HepG2 (cell line): ENCODE measurements around the gene SGSH. TPM values are rescaled to one million over a fixed set of nuclear protein-coding genes. Genes with fewer than 3 reads are reported as not detected.

Source experiments
- NFKB2 ChIP-seq: sonication (generic); formaldehyde crosslinking; IDR thresholded peaks from 2 replicates; pipeline ENCODE4 v1.4.0; 2020; ENCODE audit warnings: missing genetic modification reagents, borderline replicate concordance
- POGZ ChIP-seq: sonication (generic); formaldehyde crosslinking; IDR thresholded peaks from 2 replicates; pipeline ENCODE4 v1.4.0; 2020; ENCODE audit warnings: mild to moderate bottlenecking, missing genetic modification reagents
- RXRB ChIP-seq: IDR thresholded peaks from 2 replicates; pipeline ENCODE4 v1.6.1; 2016; ENCODE audit warnings: borderline replicate concordance, missing genetic modification reagents, missing compliant biosample characterization
- SSRP1 ChIP-seq: IDR thresholded peaks from 2 replicates; pipeline ENCODE4 v1.6.1; 2016; ENCODE audit warnings: control low read depth
- polyA plus RNA-seq, 8 experiments: library from polyadenylated mRNA; depleted of rRNA in 3 of 8; stranded (reverse) in 7 of 8; unstranded in 1 of 8; fragments of >200 nt; fragmentation: Illumina TruSeq in 4 of 8; extraction: Trizol in 4 of 8; gene quantifications; 2 replicates each; pipeline versions ENCODE4 v1.2.1 to v1.2.3, GENCODE V29; 2011 to 2016; ENCODE audit warnings: low read depth in 4 of 8, missing spikeins in 1 of 8, mixed read lengths in 1 of 8; ENCODE audit not compliant: insufficient read depth in 1 of 8
- total RNA-seq, 5 experiments: library from RNA; depleted of rRNA; stranded (reverse); fragments of >200 nt; fragmentation: Illumina TruSeq; extraction: Trizol; gene quantifications; 2 replicates each; pipeline ENCODE4 v1.2.3, GENCODE V29; 2016; ENCODE audit warnings: low read depth in 1 of 5
- TF ChIP-seq, protein P1 (sequence below): sonication (generic); formaldehyde crosslinking; IDR thresholded peaks from 2 replicates; pipeline ENCODE4 v1.4.0; 2020; ENCODE audit warnings: mild to moderate bottlenecking, missing genetic modification reagents
- TF ChIP-seq, protein P2 (sequence below): sonication (generic); formaldehyde crosslinking; IDR thresholded peaks from 2 replicates; pipeline ENCODE4 v1.4.0; 2020; ENCODE audit warnings: missing genetic modification reagents, low read depth, mild to moderate bottlenecking, borderline replicate concordance
- TF ChIP-seq, protein P3 (sequence below): sonication (generic); formaldehyde crosslinking; IDR thresholded peaks from 2 replicates; pipeline ENCODE4 v1.5.0; 2020; ENCODE audit warnings: missing genetic modification reagents
- TF ChIP-seq, protein P4 (sequence below): sonication (generic); formaldehyde crosslinking; IDR thresholded peaks from 2 replicates; pipeline ENCODE4 v1.8.0; 2022; ENCODE audit warnings: missing genetic modification reagents, mild to moderate bottlenecking, moderate library complexity, borderline replicate concordance
- TF ChIP-seq, protein P5 (sequence below): sonication (generic); formaldehyde crosslinking; IDR thresholded peaks from 2 replicates; pipeline ENCODE4 v1.8.0; 2022; ENCODE audit warnings: mild to moderate bottlenecking, missing genetic modification reagents, moderate library complexity
- TF ChIP-seq, protein P6 (sequence below), 2 experiments: fragments of 450-650 bp in 1 of 2; sonication (generic) in 1 of 2; formaldehyde crosslinking in 1 of 2; IDR thresholded peaks; 2 replicates each; pipeline versions ENCODE4 v1.6.1 to v1.8.0; 2016 to 2022; ENCODE audit warnings: antibody characterized with exemption in 1 of 2, mild to moderate bottlenecking in 1 of 2, missing genetic modification reagents in 1 of 2

SGSH gene
- total and polyA plus RNA-seq, 2 of the 13 experiments (the other 11 are each of a cell fraction or from before 2014, with no cell fraction given) = 12.2 to 17.6 TPM

DNA sequence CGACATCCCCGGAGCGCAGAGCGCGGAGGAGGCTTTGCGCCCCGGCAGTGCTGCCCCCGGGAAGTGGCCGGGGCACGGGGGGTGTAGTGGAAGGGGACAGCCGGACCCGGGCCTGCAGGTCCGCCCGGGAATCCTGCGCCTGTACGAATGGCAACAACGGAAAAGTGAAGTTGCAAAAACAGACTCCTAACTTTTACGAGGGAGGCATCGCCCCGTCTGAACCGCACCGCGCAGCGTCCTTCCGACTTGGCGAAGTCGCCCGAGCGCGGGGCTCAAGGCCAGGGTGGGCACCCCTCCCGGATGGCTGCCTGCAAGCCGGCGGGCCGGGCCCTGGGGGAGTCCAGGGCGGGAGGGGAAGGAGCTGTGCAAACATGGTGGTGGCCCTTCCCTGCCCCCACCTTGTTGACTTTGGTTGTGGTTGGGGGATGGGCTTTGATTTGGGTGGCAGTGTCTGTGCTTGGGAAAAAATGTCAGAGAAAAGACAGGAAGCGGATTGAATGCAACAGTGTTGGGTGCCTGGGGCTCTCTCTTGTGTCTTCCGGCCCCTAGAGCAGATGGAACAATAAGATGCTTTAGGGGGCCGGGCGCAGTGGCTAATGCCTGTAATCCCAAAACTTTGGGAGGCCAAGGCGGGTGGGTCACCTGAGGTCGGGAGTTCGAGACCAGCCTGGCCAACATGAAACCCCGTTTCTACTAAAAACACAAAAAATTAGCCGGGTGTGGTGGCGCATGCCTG is 41.2 kb upstream of the SGSH start (continued):
- TF ChIP-seq, protein P1, sequence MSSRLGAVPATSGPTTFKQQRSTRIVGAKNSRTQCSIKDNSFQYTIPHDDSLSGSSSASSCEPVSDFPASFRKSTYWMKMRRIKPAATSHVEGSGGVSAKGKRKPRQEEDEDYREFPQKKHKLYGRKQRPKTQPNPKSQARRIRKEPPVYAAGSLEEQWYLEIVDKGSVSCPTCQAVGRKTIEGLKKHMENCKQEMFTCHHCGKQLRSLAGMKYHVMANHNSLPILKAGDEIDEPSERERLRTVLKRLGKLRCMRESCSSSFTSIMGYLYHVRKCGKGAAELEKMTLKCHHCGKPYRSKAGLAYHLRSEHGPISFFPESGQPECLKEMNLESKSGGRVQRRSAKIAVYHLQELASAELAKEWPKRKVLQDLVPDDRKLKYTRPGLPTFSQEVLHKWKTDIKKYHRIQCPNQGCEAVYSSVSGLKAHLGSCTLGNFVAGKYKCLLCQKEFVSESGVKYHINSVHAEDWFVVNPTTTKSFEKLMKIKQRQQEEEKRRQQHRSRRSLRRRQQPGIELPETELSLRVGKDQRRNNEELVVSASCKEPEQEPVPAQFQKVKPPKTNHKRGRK = no peak
- TF ChIP-seq NFKB2 (peak; percentile 76), SSRP1 (CRISPR knock-in tag) (peak; percentile 97), RXRB (CRISPR knock-in tag) (peak; percentile 89), POGZ (CRISPR knock-in tag) (no peak)
- TF ChIP-seq, protein P2, sequence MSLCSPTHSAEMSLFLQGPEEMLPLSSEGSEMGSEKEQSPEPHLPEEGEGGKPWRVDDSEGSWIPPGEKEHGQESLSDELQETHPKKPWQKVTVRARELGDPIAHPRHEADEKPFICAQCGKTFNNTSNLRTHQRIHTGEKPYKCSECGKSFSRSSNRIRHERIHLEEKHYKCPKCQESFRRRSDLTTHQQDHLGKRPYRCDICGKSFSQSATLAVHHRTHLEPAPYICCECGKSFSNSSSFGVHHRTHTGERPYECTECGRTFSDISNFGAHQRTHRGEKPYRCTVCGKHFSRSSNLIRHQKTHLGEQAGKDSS (CRISPR knock-in tag) = peak; percentile 93; the same call in 1 of the 2 replicates
- TF ChIP-seq, protein P3, sequence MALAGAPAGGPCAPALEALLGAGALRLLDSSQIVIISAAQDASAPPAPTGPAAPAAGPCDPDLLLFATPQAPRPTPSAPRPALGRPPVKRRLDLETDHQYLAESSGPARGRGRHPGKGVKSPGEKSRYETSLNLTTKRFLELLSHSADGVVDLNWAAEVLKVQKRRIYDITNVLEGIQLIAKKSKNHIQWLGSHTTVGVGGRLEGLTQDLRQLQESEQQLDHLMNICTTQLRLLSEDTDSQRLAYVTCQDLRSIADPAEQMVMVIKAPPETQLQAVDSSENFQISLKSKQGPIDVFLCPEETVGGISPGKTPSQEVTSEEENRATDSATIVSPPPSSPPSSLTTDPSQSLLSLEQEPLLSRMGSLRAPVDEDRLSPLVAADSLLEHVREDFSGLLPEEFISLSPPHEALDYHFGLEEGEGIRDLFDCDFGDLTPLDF (CRISPR knock-in tag) = peak; percentile 64
- TF ChIP-seq, protein P4, sequence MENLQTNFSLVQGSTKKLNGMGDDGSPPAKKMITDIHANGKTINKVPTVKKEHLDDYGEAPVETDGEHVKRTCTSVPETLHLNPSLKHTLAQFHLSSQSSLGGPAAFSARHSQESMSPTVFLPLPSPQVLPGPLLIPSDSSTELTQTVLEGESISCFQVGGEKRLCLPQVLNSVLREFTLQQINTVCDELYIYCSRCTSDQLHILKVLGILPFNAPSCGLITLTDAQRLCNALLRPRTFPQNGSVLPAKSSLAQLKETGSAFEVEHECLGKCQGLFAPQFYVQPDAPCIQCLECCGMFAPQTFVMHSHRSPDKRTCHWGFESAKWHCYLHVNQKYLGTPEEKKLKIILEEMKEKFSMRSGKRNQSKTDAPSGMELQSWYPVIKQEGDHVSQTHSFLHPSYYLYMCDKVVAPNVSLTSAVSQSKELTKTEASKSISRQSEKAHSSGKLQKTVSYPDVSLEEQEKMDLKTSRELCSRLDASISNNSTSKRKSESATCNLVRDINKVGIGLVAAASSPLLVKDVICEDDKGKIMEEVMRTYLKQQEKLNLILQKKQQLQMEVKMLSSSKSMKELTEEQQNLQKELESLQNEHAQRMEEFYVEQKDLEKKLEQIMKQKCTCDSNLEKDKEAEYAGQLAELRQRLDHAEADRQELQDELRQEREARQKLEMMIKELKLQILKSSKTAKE = peak; percentile 96
- TF ChIP-seq, protein P5, sequence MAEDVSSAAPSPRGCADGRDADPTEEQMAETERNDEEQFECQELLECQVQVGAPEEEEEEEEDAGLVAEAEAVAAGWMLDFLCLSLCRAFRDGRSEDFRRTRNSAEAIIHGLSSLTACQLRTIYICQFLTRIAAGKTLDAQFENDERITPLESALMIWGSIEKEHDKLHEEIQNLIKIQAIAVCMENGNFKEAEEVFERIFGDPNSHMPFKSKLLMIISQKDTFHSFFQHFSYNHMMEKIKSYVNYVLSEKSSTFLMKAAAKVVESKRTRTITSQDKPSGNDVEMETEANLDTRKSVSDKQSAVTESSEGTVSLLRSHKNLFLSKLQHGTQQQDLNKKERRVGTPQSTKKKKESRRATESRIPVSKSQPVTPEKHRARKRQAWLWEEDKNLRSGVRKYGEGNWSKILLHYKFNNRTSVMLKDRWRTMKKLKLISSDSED = no peak
- TF ChIP-seq, protein P6, sequence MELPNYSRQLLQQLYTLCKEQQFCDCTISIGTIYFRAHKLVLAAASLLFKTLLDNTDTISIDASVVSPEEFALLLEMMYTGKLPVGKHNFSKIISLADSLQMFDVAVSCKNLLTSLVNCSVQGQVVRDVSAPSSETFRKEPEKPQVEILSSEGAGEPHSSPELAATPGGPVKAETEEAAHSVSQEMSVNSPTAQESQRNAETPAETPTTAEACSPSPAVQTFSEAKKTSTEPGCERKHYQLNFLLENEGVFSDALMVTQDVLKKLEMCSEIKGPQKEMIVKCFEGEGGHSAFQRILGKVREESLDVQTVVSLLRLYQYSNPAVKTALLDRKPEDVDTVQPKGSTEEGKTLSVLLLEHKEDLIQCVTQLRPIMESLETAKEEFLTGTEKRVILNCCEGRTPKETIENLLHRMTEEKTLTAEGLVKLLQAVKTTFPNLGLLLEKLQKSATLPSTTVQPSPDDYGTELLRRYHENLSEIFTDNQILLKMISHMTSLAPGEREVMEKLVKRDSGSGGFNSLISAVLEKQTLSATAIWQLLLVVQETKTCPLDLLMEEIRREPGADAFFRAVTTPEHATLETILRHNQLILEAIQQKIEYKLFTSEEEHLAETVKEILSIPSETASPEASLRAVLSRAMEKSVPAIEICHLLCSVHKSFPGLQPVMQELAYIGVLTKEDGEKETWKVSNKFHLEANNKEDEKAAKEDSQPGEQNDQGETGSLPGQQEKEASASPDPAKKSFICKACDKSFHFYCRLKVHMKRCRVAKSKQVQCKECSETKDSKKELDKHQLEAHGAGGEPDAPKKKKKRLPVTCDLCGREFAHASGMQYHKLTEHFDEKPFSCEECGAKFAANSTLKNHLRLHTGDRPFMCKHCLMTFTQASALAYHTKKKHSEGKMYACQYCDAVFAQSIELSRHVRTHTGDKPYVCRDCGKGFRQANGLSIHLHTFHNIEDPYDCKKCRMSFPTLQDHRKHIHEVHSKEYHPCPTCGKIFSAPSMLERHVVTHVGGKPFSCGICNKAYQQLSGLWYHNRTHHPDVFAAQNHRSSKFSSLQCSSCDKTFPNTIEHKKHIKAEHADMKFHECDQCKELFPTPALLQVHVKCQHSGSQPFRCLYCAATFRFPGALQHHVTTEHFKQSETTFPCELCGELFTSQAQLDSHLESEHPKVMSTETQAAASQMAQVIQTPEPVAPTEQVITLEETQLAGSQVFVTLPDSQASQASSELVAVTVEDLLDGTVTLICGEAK (IDR thresholded peaks at IDR 0.05) = no peak
- TF ChIP-seq, protein P6 (CRISPR knock-in tag; IDR thresholded peaks at IDR 0.05) = peak; percentile 69; the same call in 1 of the 2 replicates
